Superior temporal gyrus (tissue), 1 donor: ENCODE results near the gene CFAP97.

ENCODE experiments used
- DNase-seq: peaks from one replicate; pipeline ENCODE4 v3.0.0-alpha.2; 2016; ENCODE audit errors: extremely low spot score

Gene CFAP97

GRCh38 chr4:185109736-185110135 is 94.1 kb downstream of the CFAP97 start:
- DNase-seq, result no peak
